Neuronal stem cell (in vitro differentiated cells): ENCODE results near the gene CRACR2A.

Experiments
- DNase-seq: peaks from one replicate; pipeline ENCODE4 v3.0.0-alpha.2; 2013; ENCODE audit warnings: low spot score
- H2AFZ ChIP-seq: one replicate; pipeline ENCODE4 v1.6.1; 2013; ENCODE audit warnings: mild to moderate bottlenecking, low read length, inconsistent platforms
- H2AK5ac ChIP-seq: 2 replicates; pipeline ENCODE4 v1.6.1; 2013; ENCODE audit warnings: low read depth, mild to moderate bottlenecking, inconsistent platforms, low read length, moderate library complexity, mixed read lengths
- H2BK120ac ChIP-seq: 2 replicates; pipeline ENCODE4 v1.6.1; 2013; ENCODE audit warnings: low read depth, mild to moderate bottlenecking, inconsistent platforms, low read length, moderate library complexity, mixed read lengths
- H2BK12ac ChIP-seq: one replicate; pipeline ENCODE4 v1.6.1; 2013; ENCODE audit warnings: low read length, inconsistent platforms
- H2BK15ac ChIP-seq: 2 replicates; pipeline ENCODE4 v1.6.1; 2013; ENCODE audit warnings: mild to moderate bottlenecking, low read length, inconsistent platforms, mixed read lengths
- H2BK5ac ChIP-seq: one replicate; pipeline ENCODE4 v1.6.1; 2013; ENCODE audit warnings: inconsistent platforms, mild to moderate bottlenecking, low read length, moderate library complexity
- H3K14ac ChIP-seq: one replicate; pipeline ENCODE4 v1.6.1; 2013; ENCODE audit warnings: low read length, inconsistent platforms
- H3K18ac ChIP-seq: 2 replicates; pipeline ENCODE4 v1.6.1; 2013; ENCODE audit warnings: low read length, inconsistent platforms
- H3K23ac ChIP-seq: 2 replicates; pipeline ENCODE4 v1.6.1; 2013; ENCODE audit warnings: low read depth, mild to moderate bottlenecking, mixed read lengths, low read length, inconsistent platforms; ENCODE audit not compliant: poor library complexity
- H3K27ac ChIP-seq: replicated peaks from 3 replicates; pipeline ENCODE4 v1.5.1; 2013; ENCODE audit warnings: low read length, inconsistent platforms
- H3K27me3 ChIP-seq, 3 experiments: 2 replicates each; pipeline ENCODE4 v1.6.1; 2013; ENCODE audit warnings: low read length in 3 of 3, mild to moderate bottlenecking in 2 of 3, inconsistent platforms in 1 of 3, low read depth in 1 of 3, mixed read lengths in 1 of 3, moderate library complexity in 1 of 3; ENCODE audit not compliant: control insufficient read depth in 3 of 3, insufficient read depth in 3 of 3
- H3K36me3 ChIP-seq, 2 donors: replicated peaks in 1 of 2; 2 replicates each; pipeline ENCODE4 v1.6.1; 2013; ENCODE audit warnings: low read length in 2 of 2; ENCODE audit not compliant: control insufficient read depth in 2 of 2, insufficient read depth in 2 of 2
- H3K4ac ChIP-seq: 2 replicates; pipeline ENCODE4 v1.6.1; 2013; ENCODE audit warnings: inconsistent platforms, mild to moderate bottlenecking, low read length, moderate library complexity
- H3K4me1 ChIP-seq, 2 donors: 1 replicate in 1 of 2; 2 replicates in 1 of 2; pipeline ENCODE4 v1.6.1; 2013; ENCODE audit warnings: low read length in 2 of 2, low read depth in 1 of 2; ENCODE audit not compliant: control insufficient read depth in 2 of 2, insufficient read depth in 1 of 2
- H3K4me2 ChIP-seq: one replicate; pipeline ENCODE4 v1.6.1; 2013; ENCODE audit warnings: mild to moderate bottlenecking, low read length, inconsistent platforms; ENCODE audit not compliant: insufficient read depth, poor library complexity, severe bottlenecking
- H3K4me3 ChIP-seq, 2 donors: 2 replicates each; pipeline ENCODE4 v1.5.1; 2013; ENCODE audit warnings: low read length in 2 of 2, mild to moderate bottlenecking in 2 of 2, inconsistent platforms in 1 of 2, moderate library complexity in 1 of 2
- H3K79me1 ChIP-seq: one replicate; pipeline ENCODE4 v1.6.1; 2013; ENCODE audit warnings: low read depth, mild to moderate bottlenecking, inconsistent platforms, low read length, moderate library complexity
- H3K9ac ChIP-seq: one replicate; pipeline ENCODE4 v1.6.1; 2013; ENCODE audit warnings: mild to moderate bottlenecking, low read depth, low read length, inconsistent platforms; ENCODE audit not compliant: poor library complexity
- H3K9me3 ChIP-seq, 2 donors: replicated peaks in 1 of 2; 2 replicates each; pipeline versions ENCODE3 to v1.6.1; 2013; ENCODE audit warnings: low read length in 2 of 2, mild to moderate bottlenecking in 2 of 2, inconsistent platforms in 1 of 2, low read depth in 1 of 2, mixed read lengths in 1 of 2, moderate library complexity in 1 of 2; ENCODE audit not compliant: control insufficient read depth in 2 of 2, insufficient read depth in 1 of 2
- H4K8ac ChIP-seq: one replicate; pipeline ENCODE4 v1.6.1; 2013; ENCODE audit warnings: low read depth, mild to moderate bottlenecking, inconsistent platforms, low read length, moderate library complexity
- H4K91ac ChIP-seq: one replicate; pipeline ENCODE4 v1.6.1; 2013; ENCODE audit warnings: low read length, low read depth, mild to moderate bottlenecking, inconsistent platforms; ENCODE audit not compliant: poor library complexity
- WGBS, 2 donors: extraction: QIAGEN DNeasy Blood & Tissue Kit; methylation state at CpG; one replicate each; pipeline ENCODE4 v1.1.7; 2013; ENCODE audit warnings: missing lambda C conversion rate in 2 of 2, mixed read lengths in 1 of 2; ENCODE audit not compliant: insufficient read length in 2 of 2, insufficient replicate concordance in 1 of 2; ENCODE audit errors: extremely low coverage in 2 of 2; 5-methylcytosine and 5-hydroxymethylcytosine counted together

The CRACR2A gene

GRCh38 chr12:3607821-3608220, 145.1 kb downstream of the CRACR2A start:
- H3K36me3 ChIP-seq: no peaks in the 10 kb centered on the region
- H3K23ac ChIP-seq: no peak overlapping the region
- H3K14ac ChIP-seq: no peak overlapping the region
- H2BK5ac ChIP-seq: no peak overlapping the region
- H2BK15ac ChIP-seq: no peak overlapping the region
- H3K4me3 ChIP-seq: no peak overlapping the region
- no peak overlapping the region for H4K8ac ChIP-seq
- H3K27ac ChIP-seq: no peak overlapping the region
- peaks cover 0 to 3% (median 0%) of the 10 kb centered on the region in 3 experiments for H3K27me3 ChIP-seq
- no peak overlapping the region for H4K91ac ChIP-seq
- H2AK5ac ChIP-seq: no peak overlapping the region
- H3K79me1 ChIP-seq: no peaks in the 10 kb centered on the region
- H3K4me1 ChIP-seq: peaks cover 10 to 17% of the 10 kb centered on the region in 2 donors
- no peak overlapping the region for H3K18ac ChIP-seq
- no peak overlapping the region for H2AFZ ChIP-seq
- no CpG with 5 or more reads among the region's 4 CpGs for WGBS, 2 donors
- no peak overlapping the region for H3K4me2 ChIP-seq
- no peak overlapping the region for H3K9ac ChIP-seq
- peaks cover 0 to 11% of the 10 kb centered on the region in 2 donors for H3K9me3 ChIP-seq
- H3K4ac ChIP-seq: no peak overlapping the region
- H2BK12ac ChIP-seq: no peak overlapping the region
- no peak overlapping the region for H2BK120ac ChIP-seq
- DNase-seq: no peak

- no peak overlapping the region for H4K8ac ChIP-seq
- H3K36me3 ChIP-seq: no peaks in the 10 kb centered on the region
- H2BK120ac ChIP-seq: no peak overlapping the region
- H2BK12ac ChIP-seq: no peak overlapping the region
- H2AFZ ChIP-seq: peak overlapping the region; percentile 62
- no peak overlapping the region for H2BK15ac ChIP-seq
- H3K18ac ChIP-seq: no peak overlapping the region
- no peak overlapping the region for H4K91ac ChIP-seq
- no peak overlapping the region for H3K4me2 ChIP-seq
- WGBS, 2 donors: no CpG with 5 or more reads among the region's 9 CpGs
- H3K4ac ChIP-seq: no peak overlapping the region
- peaks cover 0 to 3% (median 0%) of the 10 kb centered on the region in 3 experiments for H3K27me3 ChIP-seq
- H3K14ac ChIP-seq: no peak overlapping the region
- no peaks in the 10 kb centered on the region for H3K79me1 ChIP-seq
- H3K27ac ChIP-seq: no peak overlapping the region
- no peak overlapping the region for H3K9ac ChIP-seq
- peaks cover 10 to 21% of the 10 kb centered on the region in 2 donors for H3K4me1 ChIP-seq
- H3K4me3 ChIP-seq: no peak overlapping the region
- peaks cover 0 to 11% of the 10 kb centered on the region in 2 donors for H3K9me3 ChIP-seq
- no peak for DNase-seq
- H3K23ac ChIP-seq: no peak overlapping the region
- no peak overlapping the region for H2AK5ac ChIP-seq
- no peak overlapping the region for H2BK5ac ChIP-seq
These were observed 145.7 kb downstream of the CRACR2A start for GRCh38 chr12:3607039-3607720.

GRCh38 chr12:3606128-3606527, 146.8 kb downstream of the CRACR2A start:
- no peak overlapping the region for H3K9ac ChIP-seq
- no peak overlapping the region for H2BK15ac ChIP-seq
- H4K91ac ChIP-seq: no peak overlapping the region
- H3K27ac ChIP-seq: no peak overlapping the region
- H2BK120ac ChIP-seq: no peak overlapping the region
- no peaks in the 10 kb centered on the region for H3K36me3 ChIP-seq
- H2AFZ ChIP-seq: no peak overlapping the region
- no peak overlapping the region for H2BK12ac ChIP-seq
- no peaks in the 10 kb centered on the region for H3K79me1 ChIP-seq
- peaks cover 0 to 11% of the 10 kb centered on the region in 2 donors for H3K9me3 ChIP-seq
- peaks cover 0 to 3% (median 0%) of the 10 kb centered on the region in 3 experiments for H3K27me3 ChIP-seq
- no peak overlapping the region for H3K23ac ChIP-seq
- no peak overlapping the region for H3K4me3 ChIP-seq
- DNase-seq: no peak
- no peak overlapping the region for H2BK5ac ChIP-seq
- no peak overlapping the region for H3K4me2 ChIP-seq
- H3K4me1 ChIP-seq: peaks cover 10 to 21% of the 10 kb centered on the region in 2 donors
- WGBS, 2 donors: no CpG with 5 or more reads among the region's 10 CpGs
- no peak overlapping the region for H3K14ac ChIP-seq
- H3K4ac ChIP-seq: no peak overlapping the region
- no peak overlapping the region for H2AK5ac ChIP-seq
- H4K8ac ChIP-seq: no peak overlapping the region
- H3K18ac ChIP-seq: no peak overlapping the region

- no peak overlapping the region for H2BK5ac ChIP-seq
- no CpG with 5 or more reads among the region's 6 CpGs for WGBS, 2 donors
These were observed 147.2 kb downstream of the CRACR2A start for GRCh38 chr12:3605692-3606091.

More at GRCh38 chr12:3605692-3606091, 147.2 kb downstream of the CRACR2A start:
- Histone ChIP-seq H4K8ac (no peak overlapping the region), H3K36me3 (no peaks in the 10 kb centered on the region), H3K27me3 (peaks cover 0 to 3% (median 0%) of the 10 kb centered on the region in 3 experiments), H2AFZ (peak overlapping the region; percentile 69), H3K9me3 (peaks cover 0 to 11% of the 10 kb centered on the region in 2 donors), H2BK12ac (no peak overlapping the region), H3K79me1 (no peaks in the 10 kb centered on the region), H2AK5ac (no peak overlapping the region), H3K23ac (no peak overlapping the region), H3K18ac (no peak overlapping the region), H3K4me3 (no peak overlapping the region), H3K14ac (no peak overlapping the region), H3K27ac (no peak overlapping the region), H2BK15ac (no peak overlapping the region), H3K9ac (no peak overlapping the region), H3K4ac (no peak overlapping the region), H3K4me2 (no peak overlapping the region), H4K91ac (no peak overlapping the region), H2BK120ac (no peak overlapping the region), H3K4me1 (peaks cover 10 to 21% of the 10 kb centered on the region in 2 donors)
- DNase-seq: no peak
